Prostate gland (tissue), 2 donors: Measurements from ENCODE around the gene AZIN2.
"Not testable (repeated sequence)": the region's sequence is repeated elsewhere in the genome, so short reads cannot be mapped to it uniquely, and the experiment has no call there.

Experiments
- POLR2A ChIP-seq: fragments of 450-650 bp; IDR thresholded peaks from one replicate; pipeline ENCODE4 v1.6.1; 2016; ENCODE audit warnings: antibody characterized with exemption, mild to moderate bottlenecking
- TF ChIP-seq, protein P1 (sequence below), 4 experiments: fragments of 200-600 bp in 2 of 4; fragments of 450-650 bp in 2 of 4; sonication (generic) in 2 of 4; IDR thresholded peaks; 1 replicate in 3 of 4; 2 replicates in 1 of 4; pipeline ENCODE4 v1.5.1; 2016 to 2019; ENCODE audit warnings: antibody characterized with exemption in 4 of 4, mild to moderate bottlenecking in 2 of 4, moderate library complexity in 2 of 4

DNA sequence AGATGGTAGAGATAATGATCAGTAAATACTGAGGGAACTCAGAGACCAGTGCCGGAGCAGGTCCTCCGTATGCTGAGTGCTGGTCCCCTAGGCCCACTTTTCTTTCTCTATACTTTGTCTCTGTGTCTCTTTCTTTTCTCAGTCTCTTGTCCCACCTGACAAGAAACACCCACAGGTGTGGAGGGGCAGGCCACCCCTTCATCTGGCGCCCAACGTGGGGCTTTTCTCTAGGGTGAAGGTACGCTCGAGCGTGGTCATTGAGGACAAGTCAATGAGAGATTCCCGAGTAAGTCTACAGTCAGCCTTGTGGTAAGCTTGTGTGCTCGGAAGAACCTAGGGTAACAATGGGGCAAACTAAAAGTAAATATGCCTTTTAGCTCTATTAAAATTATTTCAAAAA, 16.7 kb upstream of the AZIN2 start:
- TF ChIP-seq, protein P1, sequence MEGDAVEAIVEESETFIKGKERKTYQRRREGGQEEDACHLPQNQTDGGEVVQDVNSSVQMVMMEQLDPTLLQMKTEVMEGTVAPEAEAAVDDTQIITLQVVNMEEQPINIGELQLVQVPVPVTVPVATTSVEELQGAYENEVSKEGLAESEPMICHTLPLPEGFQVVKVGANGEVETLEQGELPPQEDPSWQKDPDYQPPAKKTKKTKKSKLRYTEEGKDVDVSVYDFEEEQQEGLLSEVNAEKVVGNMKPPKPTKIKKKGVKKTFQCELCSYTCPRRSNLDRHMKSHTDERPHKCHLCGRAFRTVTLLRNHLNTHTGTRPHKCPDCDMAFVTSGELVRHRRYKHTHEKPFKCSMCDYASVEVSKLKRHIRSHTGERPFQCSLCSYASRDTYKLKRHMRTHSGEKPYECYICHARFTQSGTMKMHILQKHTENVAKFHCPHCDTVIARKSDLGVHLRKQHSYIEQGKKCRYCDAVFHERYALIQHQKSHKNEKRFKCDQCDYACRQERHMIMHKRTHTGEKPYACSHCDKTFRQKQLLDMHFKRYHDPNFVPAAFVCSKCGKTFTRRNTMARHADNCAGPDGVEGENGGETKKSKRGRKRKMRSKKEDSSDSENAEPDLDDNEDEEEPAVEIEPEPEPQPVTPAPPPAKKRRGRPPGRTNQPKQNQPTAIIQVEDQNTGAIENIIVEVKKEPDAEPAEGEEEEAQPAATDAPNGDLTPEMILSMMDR (IDR thresholded peaks at IDR 0.05) = not testable (repeated sequence)
- not testable (repeated sequence) for TF ChIP-seq POLR2A
